ENCODE measurements around the gene FBXO44. TPM values are rescaled to one million over a fixed set of nuclear protein-coding genes. Genes with fewer than 3 reads are reported as not detected.

FBXO44 gene
- polyA plus RNA-seq, 2 of the 4 experiments (the other 2 are of a cell fraction), result 10.4 to 26.9 TPM

DNA sequence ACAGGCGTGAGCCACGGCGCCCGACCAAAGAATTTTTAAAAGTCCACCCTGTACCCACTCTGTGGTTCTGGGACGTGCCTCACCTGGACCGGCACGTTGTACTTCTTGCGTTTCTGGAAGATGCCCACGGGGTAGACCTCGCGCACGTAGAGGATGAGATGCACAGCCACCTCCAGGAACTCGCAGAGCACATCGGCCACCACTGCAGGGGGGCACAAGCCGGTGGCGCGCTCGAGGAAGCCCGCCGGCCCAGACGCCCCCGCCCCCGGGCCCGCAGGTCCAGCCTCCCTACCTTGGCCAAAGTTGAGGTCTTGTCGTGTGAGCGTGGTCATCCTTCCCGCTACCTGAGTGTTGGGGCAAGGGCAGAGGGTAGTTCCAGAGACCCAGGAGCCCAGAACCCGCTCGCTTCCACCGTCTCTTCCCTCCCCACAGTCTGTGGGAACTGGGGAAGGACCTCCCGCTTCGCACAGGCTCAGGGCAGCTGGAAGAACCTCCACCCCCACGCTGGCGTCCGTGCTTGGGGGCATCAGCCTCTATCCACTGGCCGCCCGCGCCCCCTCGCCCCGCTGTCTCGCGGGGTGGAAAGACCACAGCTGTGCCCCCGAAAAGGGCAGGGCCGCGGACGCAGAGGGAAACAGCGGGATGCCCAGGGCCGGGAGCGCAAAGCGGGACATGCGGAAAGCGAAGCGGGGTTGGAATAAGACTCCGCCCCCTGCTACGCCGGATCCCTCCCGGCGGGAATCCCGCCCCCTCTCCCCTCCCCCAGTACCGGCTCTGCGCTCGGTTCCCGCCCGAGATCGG is 25.8 kb downstream of the FBXO44 start:
- Histone ChIP-seq H3K4me3 (peak overlapping the region; percentile 81), H3K4me2 (peak overlapping the region; percentile 98), H3K9me3 (no peaks in the 10 kb centered on the region), H3K4me1 (peaks cover 4% of the 10 kb centered on the region; the same call in 2 of the 3 replicates), H3K27ac (peak overlapping the region; percentile 79 to 99)
- ATAC-seq (peak; percentile 73 to 76), DNase-seq (ENCODE audit: low read depth in 1 of 2, low spot score in 1 of 2) (peak in 1 of 2 experiments; percentile 51), FAIRE-seq (no peak)
- 30% methylated on average over 23 of the region's 65 CpGs for WGBS (ENCODE audit: missing lambda C conversion rate)
- TF ChIP-seq ZNF302 (CRISPR knock-in tag; IDR thresholded peaks at IDR 0.05), result no peak
- TF ChIP-seq TFCP2L1 (CRISPR knock-in tag; IDR thresholded peaks at IDR 0.05), result 0 out of 2 replicates have a peak, but pooled peaks have one; percentile 44
- peak; percentile 50; the same call in 1 of the 2 replicates for TF ChIP-seq PHF8 (IDR thresholded peaks at IDR 0.05; ENCODE audit: borderline replicate concordance, low read depth)
- CTCF ChIA-PET, result interaction anchor here (1.2 to 2.7 kb wide), 2 partner anchors 16 to 17 kb away, joined by 3 to 15 read pairs; partner anchors contain the start of gene FBXO6
- POLR2A ChIA-PET, result no interaction called here

DNA sequence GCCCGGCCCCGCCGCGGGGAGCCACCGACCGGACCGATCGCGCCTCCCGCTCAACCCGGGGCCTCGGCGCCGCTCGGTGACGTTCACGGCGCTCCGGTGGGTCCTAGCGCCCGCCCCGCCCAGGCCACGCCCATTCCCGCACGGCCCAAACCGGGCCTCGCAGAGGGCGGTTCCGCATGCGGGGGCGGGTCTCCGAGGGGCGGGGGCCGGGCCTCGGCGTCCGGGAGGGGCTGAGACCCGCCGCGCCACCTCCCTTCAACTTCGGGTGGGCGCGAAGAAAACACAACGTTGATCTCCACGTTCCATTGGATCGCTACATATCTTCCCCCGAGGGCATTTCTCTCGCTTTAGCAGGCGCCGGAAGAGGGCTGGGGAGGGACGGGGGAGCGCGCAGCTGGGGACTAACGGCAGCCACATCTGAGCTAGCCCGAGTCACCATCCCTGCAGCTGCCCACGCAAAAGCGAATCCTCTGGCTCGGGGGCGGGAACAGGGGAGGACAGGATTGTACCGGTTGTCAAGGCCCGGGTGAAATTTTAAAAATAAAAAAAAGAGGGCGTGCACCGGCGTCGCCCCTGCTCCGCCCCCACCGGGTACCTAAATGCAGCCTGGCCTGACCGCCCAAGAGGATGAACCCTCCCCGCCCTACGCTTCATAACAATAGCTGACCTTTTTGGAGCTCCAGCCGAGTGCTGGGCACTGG is 26.5 kb downstream of the FBXO44 start, which contains the start of gene MAD2L2:
Gene MAD2L2 (minus strand): TSS at position 78 of the 701 bp plus-strand sequence. CDS start 547 bp downstream, outside the sequence.
- H3K27ac ChIP-seq, result peak within 1 kb of the TSS; percentile 79 to 99
- peak; percentile 87 to 95 for ATAC-seq
- DNase-seq (ENCODE audit: low read depth in 1 of 2, low spot score in 1 of 2), result peak; percentile 73 to 76
- FAIRE-seq, result no peak
- no peaks in the 10 kb centered on the region for H3K9me3 ChIP-seq
- peak within 1 kb of the TSS; percentile 98 for H3K4me2 ChIP-seq
- H3K4me3 ChIP-seq, result peak within 1 kb of the TSS; percentile 81
- 3% methylated on average over 17 of the region's 71 CpGs for WGBS (ENCODE audit: missing lambda C conversion rate)
- TF ChIP-seq, protein P1, sequence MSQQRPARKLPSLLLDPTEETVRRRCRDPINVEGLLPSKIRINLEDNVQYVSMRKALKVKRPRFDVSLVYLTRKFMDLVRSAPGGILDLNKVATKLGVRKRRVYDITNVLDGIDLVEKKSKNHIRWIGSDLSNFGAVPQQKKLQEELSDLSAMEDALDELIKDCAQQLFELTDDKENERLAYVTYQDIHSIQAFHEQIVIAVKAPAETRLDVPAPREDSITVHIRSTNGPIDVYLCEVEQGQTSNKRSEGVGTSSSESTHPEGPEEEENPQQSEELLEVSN (IDR thresholded peaks at IDR 0.05; ENCODE audit: borderline replicate concordance, low read depth), result 0 out of 2 replicates have a peak, but pooled peaks have one; percentile 24
- TF ChIP-seq JUN (IDR thresholded peaks at IDR 0.05), result peak in 1 of 2 experiments; percentile 32; a peak in 1 of 5 replicates
- TF ChIP-seq, protein P2, sequence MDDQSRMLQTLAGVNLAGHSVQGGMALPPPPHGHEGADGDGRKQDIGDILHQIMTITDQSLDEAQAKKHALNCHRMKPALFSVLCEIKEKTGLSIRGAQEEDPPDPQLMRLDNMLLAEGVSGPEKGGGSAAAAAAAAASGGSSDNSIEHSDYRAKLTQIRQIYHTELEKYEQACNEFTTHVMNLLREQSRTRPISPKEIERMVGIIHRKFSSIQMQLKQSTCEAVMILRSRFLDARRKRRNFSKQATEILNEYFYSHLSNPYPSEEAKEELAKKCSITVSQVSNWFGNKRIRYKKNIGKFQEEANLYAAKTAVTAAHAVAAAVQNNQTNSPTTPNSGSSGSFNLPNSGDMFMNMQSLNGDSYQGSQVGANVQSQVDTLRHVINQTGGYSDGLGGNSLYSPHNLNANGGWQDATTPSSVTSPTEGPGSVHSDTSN (IDR thresholded peaks at IDR 0.05), result no peak
- ChIA-PET CTCF (interaction anchor here (0.9 to 2.7 kb wide), 3 partner anchors 17 to 58 kb away, joined by 3 to 15 read pairs (median 4); partner anchors contain the start of gene FBXO6), POLR2A (interaction anchor here (0.7 kb wide), 1 partner anchor 55 kb away, joined by 3 read pairs; the partner anchor contains the start of gene AGTRAP)
- H3K4me1 ChIP-seq, result peaks cover 4% of the 10 kb centered on the region; the same call in 2 of the 3 replicates

DNA sequence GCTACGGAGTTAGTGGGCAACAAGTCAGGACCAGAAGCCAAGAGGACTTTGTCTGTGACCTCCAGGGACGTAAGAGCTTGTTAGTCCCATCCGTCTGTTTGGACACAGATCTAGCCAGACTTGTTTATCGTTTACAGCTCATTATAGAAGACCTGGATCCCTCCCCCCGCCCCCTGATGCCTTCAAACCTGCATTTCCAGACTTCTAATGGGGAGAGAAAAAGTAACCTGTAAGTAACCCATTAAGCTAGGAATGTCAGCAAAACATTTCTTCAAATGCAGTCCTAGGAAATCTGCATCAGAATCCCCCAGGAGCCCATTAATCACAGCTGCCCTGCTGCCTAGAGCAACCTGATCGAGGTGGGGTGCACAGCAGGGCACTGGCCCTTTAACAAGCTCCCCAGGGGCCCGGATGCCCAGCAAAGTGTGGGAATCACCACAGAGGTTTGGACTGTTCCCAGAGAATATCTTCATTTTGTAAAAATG is 27.7 kb downstream of the FBXO44 start:
- Histone ChIP-seq H3K4me3 (no peak overlapping the region), H3K27ac (no peak overlapping the region), H3K4me1 (peaks cover 4% of the 10 kb centered on the region; the same call in 2 of the 3 replicates), H3K4me2 (peak overlapping the region; percentile 98; the same call in 1 of the 3 replicates), H3K9me3 (no peaks in the 10 kb centered on the region)
- FAIRE-seq (no peak), ATAC-seq (no peak), DNase-seq (ENCODE audit: low read depth in 1 of 2, low spot score in 1 of 2) (no peak)
- ChIA-PET POLR2A (no interaction called here), CTCF (interaction anchor here (0.6 to 2.7 kb wide), 10 partner anchors 13 to 67 kb away, joined by 3 to 15 read pairs (median 4); partner anchors contain the start of gene FBXO6)
- 30% methylated on average over 7 of the region's 7 CpGs for WGBS (ENCODE audit: missing lambda C conversion rate)
- no peak for TF ChIP-seq SMC3 (IDR thresholded peaks at IDR 0.05)
- no peak for TF ChIP-seq NPAS2 (CRISPR knock-in tag; IDR thresholded peaks at IDR 0.05; ENCODE audit: borderline replicate concordance)
- TF ChIP-seq CBX8 (IDR thresholded peaks at IDR 0.05), result no peak
- TF ChIP-seq HDAC2 (IDR thresholded peaks at IDR 0.05), result no peak
- TF ChIP-seq MAZ (IDR thresholded peaks at IDR 0.05; ENCODE audit: borderline replicate concordance, low read depth, low read length), result no peak
- no peak for TF ChIP-seq HOXA7 (CRISPR knock-in tag; IDR thresholded peaks at IDR 0.05)
- TF ChIP-seq PHF8 (IDR thresholded peaks at IDR 0.05; ENCODE audit: borderline replicate concordance, low read depth), result no peak
- no peak for TF ChIP-seq RAD21 (conservative IDR thresholded peaks at IDR 0.05 in 1 of 2, IDR thresholded peaks at IDR 0.05 in 1 of 2)
- TF ChIP-seq ESRRA (IDR thresholded peaks at IDR 0.05; ENCODE audit: borderline replicate concordance, low read length), result no peak
- no peak for TF ChIP-seq ZFP36 (IDR thresholded peaks at IDR 0.05; ENCODE audit: borderline replicate concordance, partially characterized antibody)
- no peak for TF ChIP-seq MYC (IDR thresholded peaks at IDR 0.05; ENCODE audit: borderline replicate concordance, low read length)
- TF ChIP-seq, protein P3, sequence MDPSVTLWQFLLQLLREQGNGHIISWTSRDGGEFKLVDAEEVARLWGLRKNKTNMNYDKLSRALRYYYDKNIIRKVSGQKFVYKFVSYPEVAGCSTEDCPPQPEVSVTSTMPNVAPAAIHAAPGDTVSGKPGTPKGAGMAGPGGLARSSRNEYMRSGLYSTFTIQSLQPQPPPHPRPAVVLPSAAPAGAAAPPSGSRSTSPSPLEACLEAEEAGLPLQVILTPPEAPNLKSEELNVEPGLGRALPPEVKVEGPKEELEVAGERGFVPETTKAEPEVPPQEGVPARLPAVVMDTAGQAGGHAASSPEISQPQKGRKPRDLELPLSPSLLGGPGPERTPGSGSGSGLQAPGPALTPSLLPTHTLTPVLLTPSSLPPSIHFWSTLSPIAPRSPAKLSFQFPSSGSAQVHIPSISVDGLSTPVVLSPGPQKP (IDR thresholded peaks at IDR 0.05; ENCODE audit: low read depth, low read length), result no peak
- no peak for TF ChIP-seq CHD2 (IDR thresholded peaks at IDR 0.05; ENCODE audit: low read length, partially characterized antibody)
- no peak for TF ChIP-seq NFE2L2 (conservative IDR thresholded peaks at IDR 0.05; ENCODE audit: low read length)
- TF ChIP-seq, protein P4, sequence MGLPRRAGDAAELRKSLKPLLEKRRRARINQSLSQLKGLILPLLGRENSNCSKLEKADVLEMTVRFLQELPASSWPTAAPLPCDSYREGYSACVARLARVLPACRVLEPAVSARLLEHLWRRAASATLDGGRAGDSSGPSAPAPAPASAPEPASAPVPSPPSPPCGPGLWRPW (IDR thresholded peaks at IDR 0.05), result no peak
